Activated CD8-positive, alpha-beta memory T cell treated with anti-CD3 and anti-CD28 coated beads, Interleukin-2, amount 50 U/mL, for 4 hours (primary cell): ENCODE results near the gene CEP41.

Source experiments
- DNase-seq: peaks from one replicate; pipeline ENCODE4 v3.0.0-alpha.2; 2020

The CEP41 gene

DNA sequence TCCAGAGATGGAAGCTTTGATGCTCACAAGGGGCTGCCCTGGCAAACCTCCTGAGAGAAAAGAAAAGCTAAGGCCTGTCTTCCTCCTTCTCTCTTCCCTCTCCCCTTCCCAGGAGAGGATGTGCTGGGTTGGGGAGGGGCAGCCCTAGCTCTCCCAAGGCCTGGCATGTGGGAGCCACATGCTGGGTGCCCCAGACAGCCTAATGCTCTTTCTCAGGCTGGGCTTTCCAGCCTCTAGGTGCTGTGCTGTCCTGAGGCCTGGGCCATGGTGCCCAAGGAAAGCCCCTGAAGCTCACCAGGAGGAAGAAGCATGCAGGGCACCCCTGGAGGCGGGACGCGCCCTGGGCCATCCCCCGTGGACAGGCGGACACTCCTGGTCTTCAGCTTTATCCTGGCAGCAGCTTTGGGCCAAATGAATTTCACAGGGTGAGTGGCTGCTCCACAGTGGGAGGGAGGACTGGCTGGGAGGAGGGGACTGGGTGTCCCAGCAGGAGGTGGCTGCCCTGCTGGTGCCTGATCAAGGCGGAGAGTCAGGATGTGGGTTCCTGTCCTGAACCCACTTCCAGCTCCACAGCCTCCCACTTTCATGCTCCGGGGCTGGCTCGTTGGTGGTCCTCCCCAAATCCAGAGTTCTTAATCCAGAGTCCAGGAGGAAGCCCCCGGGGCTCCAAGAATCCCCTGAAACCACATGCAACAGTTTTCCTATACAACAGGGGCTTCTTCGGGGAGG lies 94.5 kb downstream of the CEP41 start:
- DNase-seq = no peak

DNA sequence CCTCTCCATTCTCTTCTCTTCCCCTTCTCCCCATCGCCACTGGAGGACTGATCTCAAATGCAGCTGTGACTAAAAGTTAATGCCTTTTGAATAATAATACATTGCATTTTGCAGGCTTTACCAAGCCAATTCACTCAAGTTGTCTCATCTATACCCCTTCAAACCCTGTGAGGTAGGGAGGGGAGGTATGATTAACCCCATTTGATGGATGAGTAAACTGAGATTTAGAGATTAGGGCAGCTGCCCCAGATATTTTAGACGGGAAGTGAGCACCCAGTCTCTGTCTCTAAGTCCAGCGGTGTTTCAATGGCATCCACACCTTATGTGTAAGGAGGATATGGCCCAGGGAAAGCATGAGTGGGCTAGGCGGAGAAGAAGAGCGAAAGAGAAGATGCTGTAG lies 95.1 kb downstream of the CEP41 start:
- no peak for DNase-seq

DNA sequence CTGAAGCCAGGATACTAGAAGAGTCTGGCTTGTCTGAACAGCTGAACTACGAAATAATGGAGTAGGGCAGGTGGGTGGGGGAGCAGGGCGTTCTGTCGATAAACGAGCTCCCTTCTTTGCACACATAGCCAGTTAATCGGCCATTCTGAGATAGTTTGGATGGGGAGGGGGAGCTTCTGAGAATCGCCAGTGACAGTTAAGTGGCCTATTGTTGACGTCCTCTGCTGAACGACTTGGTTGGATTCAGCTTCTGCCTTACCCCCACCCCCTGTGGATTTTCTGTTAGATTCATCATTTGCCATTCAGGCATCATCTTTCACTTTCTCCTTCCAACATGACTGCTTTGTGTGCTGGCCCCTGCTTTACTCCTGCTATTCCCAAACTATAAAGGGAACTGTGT lies 95.7 kb downstream of the CEP41 start:
- no peak for DNase-seq

DNA sequence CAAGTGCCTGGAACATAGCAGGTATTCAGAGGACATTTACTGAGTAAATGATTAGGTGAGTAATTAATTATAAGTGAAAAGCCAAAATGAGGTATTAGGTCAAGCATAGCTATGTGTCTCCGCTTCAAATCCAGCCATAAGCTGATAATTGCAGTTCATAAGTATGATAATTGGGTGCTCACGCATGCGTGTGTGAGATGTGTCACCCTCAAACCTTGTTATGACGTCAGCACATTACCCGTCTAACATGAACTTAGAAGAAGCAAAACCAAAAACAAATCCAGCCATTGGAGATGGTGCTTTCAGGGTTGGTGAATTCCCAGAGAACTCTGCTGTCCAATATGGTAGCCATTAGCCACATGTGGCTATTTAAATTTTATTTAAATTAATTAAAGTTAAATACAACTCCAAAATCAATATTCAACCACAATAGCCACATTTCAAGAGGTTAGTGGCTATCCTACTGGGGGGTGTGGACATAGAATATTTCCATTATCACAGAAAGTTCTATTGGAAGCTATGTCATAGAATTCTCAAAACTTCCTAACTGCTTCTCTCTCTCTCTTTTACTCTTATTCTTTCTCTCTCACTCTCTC lies 96.4 kb downstream of the CEP41 start, which contains the start of gene CPA5:
Gene CPA5 (plus strand): TSS at position 546 of the 596 bp plus-strand sequence. CDS start 1,670 bp downstream, outside the sequence.
- DNase-seq = no peak
